Astrocyte of the cerebellum (primary cell): ENCODE results near the gene ARHGAP8.

Source experiments
- DNase-seq: peaks from one replicate; pipeline ENCODE4 v3.0.0-alpha.2; 2011; ENCODE audit warnings: low read depth
- H3K4me3 ChIP-seq: 2 replicates; pipeline ENCODE4 v1.5.1; 2011; ENCODE audit warnings: mild to moderate bottlenecking, low read depth, low read length, moderate library complexity
- CTCF ChIP-seq: IDR thresholded peaks from 2 replicates; pipeline ENCODE4 v1.5.1; 2012; ENCODE audit warnings: low read length, low read depth, moderate library complexity, mild to moderate bottlenecking; ENCODE audit errors: missing control alignments
- in situ Hi-C: cut with HindIII; loops from 2 replicates; pipeline ENCODE4 v1.10.0; 2017; ENCODE audit warnings: low sequenced_read_pairs

The ARHGAP8 gene

GRCh38 chr22:44755417-44755816, 3.0 kb downstream of the ARHGAP8 start:
- DNase-seq, result no peak
- H3K4me3 ChIP-seq, result no peak overlapping the region
- in situ Hi-C loops, result no loop called here
- no peak for TF ChIP-seq CTCF

- H3K4me3 ChIP-seq, result no peak overlapping the region
- DNase-seq, result no peak
- in situ Hi-C loops, result no loop called here
- no peak for TF ChIP-seq CTCF
These were observed 3.6 kb downstream of the ARHGAP8 start for GRCh38 chr22:44755956-44756361.

- DNase-seq, result peak; percentile 41
- TF ChIP-seq CTCF, result no peak
- no peak overlapping the region for H3K4me3 ChIP-seq
- in situ Hi-C loops, result no loop called here
These were observed 6.1 kb downstream of the ARHGAP8 start for GRCh38 chr22:44758344-44758973.

- no peak for DNase-seq
- no peak overlapping the region for H3K4me3 ChIP-seq
- in situ Hi-C loops, result no loop called here
- no peak for TF ChIP-seq CTCF
These were observed 6.6 kb downstream of the ARHGAP8 start for GRCh38 chr22:44759001-44759400.

- DNase-seq, result no peak
- in situ Hi-C loops, result no loop called here
- H3K4me3 ChIP-seq, result no peak overlapping the region
- no peak for TF ChIP-seq CTCF
These were observed 7.3 kb downstream of the ARHGAP8 start for GRCh38 chr22:44759430-44760310.

GRCh38 chr22:44760476-44760875, 8.1 kb downstream of the ARHGAP8 start:
- no peak for TF ChIP-seq CTCF
- in situ Hi-C loops, result no loop called here
- no peak for DNase-seq
- H3K4me3 ChIP-seq, result no peak overlapping the region
